Measurements from ENCODE around the gene ELF2.
"Not testable (repeated sequence)": the region's sequence is repeated elsewhere in the genome, so short reads cannot be mapped to it uniquely, and the experiment has no call there.

GRCh38 chr4:139157977-139158376 is 19.0 kb downstream of the ELF2 start:
- not testable (repeated sequence) for TF ChIP-seq CTCF (IDR thresholded peaks at IDR 0.05; ENCODE audit: poor library complexity, severe bottlenecking); EZH2 (IDR thresholded peaks at IDR 0.05; ENCODE audit: borderline replicate concordance, insufficient read depth, low read length, poor library complexity, severe bottlenecking); REST (IDR thresholded peaks at IDR 0.05; ENCODE audit: borderline replicate concordance); POLR2AphosphoS5 (IDR thresholded peaks at IDR 0.05); RAD21 (conservative IDR thresholded peaks at IDR 0.05); EP300 (conservative IDR thresholded peaks at IDR 0.05; ENCODE audit: poor library complexity, severe bottlenecking); MXI1 (conservative IDR thresholded peaks at IDR 0.05; ENCODE audit: poor library complexity, severe bottlenecking); TAF1 (IDR thresholded peaks at IDR 0.05; ENCODE audit: low read depth)

All from neural cell (in vitro differentiated cells).